Ascending aorta (tissue), 2 donors: Measurements from ENCODE around the gene FAM234B. TPM values are rescaled to one million over a fixed set of nuclear protein-coding genes. Genes with fewer than 3 reads are reported as not detected.
"Not testable (repeated sequence)": the region's sequence is repeated elsewhere in the genome, so short reads cannot be mapped to it uniquely, and the experiment has no call there.

ENCODE experiments used
- DNase-seq, 2 donors: peaks; one replicate each; pipeline ENCODE4 v3.0.0-alpha.2; 2019; ENCODE audit warnings: low spot score in 2 of 2
- H3K27ac ChIP-seq, 2 donors: fragments of 200-600 bp; sonication (generic); one replicate each; pipeline ENCODE4 v1.5.1; 2016 to 2017; ENCODE audit warnings: mild to moderate bottlenecking in 1 of 2
- H3K27me3 ChIP-seq: fragments of 200-600 bp; sonication (generic); one replicate; pipeline ENCODE4 v1.5.1; 2017
- H3K36me3 ChIP-seq, 2 donors: fragments of 200-600 bp; sonication (generic); one replicate each; pipeline ENCODE4 v1.5.1; 2016
- H3K4me1 ChIP-seq, 2 donors: fragments of 200-600 bp; sonication (generic); one replicate each; pipeline ENCODE4 v1.5.1; 2016 to 2017; ENCODE audit warnings: mild to moderate bottlenecking in 1 of 2
- H3K4me3 ChIP-seq, 2 donors: fragments of 200-600 bp; sonication (generic); one replicate each; pipeline ENCODE4 v1.5.1; 2016 to 2017; ENCODE audit warnings: mild to moderate bottlenecking in 1 of 2
- H3K9me3 ChIP-seq, 2 donors: fragments of 200-600 bp; sonication (generic); one replicate each; pipeline ENCODE4 v1.5.1; 2016
- intact Hi-C: fragments of 100-400 bp; cut with DNase I; formaldehyde crosslinking; loops from one replicate; pipeline ENCODE4 v1.15.1; 2023
- total RNA-seq: library from RNA; depleted of rRNA; stranded (reverse); fragments of >200 nt; gene quantifications from one replicate; pipeline ENCODE4 v1.1.0, GENCODE V29; 2016
- TF ChIP-seq, protein P1 (sequence below), 3 experiments: fragments of 200-600 bp in 2 of 3; fragments of 450-650 bp in 1 of 3; sonication (generic) in 2 of 3; IDR thresholded peaks; one replicate each; pipeline ENCODE4 v1.5.1; 2016 to 2019; ENCODE audit warnings: antibody characterized with exemption in 3 of 3, mild to moderate bottlenecking in 1 of 3, moderate library complexity in 1 of 3

FAM234B gene
- total RNA-seq, 1 donor from 2014 or later = 6.7 TPM

DNA sequence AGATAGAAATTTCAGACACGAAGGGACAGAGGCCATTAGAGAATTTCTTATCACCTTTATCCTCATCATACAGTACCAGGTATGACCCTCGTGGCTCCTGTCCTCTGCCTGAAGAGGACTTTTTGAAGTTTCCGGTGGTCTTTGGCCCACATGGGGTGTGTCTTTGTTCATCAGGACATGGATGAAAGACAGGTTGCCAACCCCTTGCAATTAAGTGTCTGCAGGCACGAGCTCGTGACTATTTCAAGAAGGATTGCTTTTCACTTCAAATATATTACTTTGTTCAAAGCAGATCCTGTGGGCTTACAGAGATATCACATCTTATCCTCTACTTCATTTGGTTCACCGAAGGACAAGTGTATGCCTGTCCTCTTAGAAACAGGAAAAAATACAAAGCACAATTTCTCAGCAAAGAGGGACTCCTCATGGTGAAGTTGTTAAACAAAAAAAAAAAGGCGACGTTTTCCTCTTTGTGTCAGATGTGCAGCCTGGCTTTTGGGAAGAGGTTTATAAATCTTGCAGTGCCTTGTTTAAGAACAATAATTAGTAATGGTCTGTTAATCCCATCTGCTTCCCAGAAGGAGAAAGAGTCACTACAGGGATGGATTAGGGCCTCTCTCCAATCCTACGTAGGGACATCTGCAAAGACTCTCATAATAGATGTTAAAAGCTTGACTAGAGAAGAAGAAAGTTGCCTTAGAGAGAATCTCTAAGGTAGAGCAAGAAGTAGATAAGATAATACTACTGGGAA lies 13.5 kb upstream of the FAM234B start:
- TF ChIP-seq, protein P1, sequence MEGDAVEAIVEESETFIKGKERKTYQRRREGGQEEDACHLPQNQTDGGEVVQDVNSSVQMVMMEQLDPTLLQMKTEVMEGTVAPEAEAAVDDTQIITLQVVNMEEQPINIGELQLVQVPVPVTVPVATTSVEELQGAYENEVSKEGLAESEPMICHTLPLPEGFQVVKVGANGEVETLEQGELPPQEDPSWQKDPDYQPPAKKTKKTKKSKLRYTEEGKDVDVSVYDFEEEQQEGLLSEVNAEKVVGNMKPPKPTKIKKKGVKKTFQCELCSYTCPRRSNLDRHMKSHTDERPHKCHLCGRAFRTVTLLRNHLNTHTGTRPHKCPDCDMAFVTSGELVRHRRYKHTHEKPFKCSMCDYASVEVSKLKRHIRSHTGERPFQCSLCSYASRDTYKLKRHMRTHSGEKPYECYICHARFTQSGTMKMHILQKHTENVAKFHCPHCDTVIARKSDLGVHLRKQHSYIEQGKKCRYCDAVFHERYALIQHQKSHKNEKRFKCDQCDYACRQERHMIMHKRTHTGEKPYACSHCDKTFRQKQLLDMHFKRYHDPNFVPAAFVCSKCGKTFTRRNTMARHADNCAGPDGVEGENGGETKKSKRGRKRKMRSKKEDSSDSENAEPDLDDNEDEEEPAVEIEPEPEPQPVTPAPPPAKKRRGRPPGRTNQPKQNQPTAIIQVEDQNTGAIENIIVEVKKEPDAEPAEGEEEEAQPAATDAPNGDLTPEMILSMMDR (IDR thresholded peaks at IDR 0.05) = no peak
- intact Hi-C loops = no loop called here
- no peak overlapping the region for H3K4me3 ChIP-seq
- no peak overlapping the region for H3K27ac ChIP-seq
- no peaks in the 10 kb centered on the region for H3K4me1 ChIP-seq
- no peak for DNase-seq
- no peaks in the 10 kb centered on the region for H3K9me3 ChIP-seq
- no peaks in the 10 kb centered on the region for H3K27me3 ChIP-seq
- H3K36me3 ChIP-seq = no peaks in the 10 kb centered on the region

DNA sequence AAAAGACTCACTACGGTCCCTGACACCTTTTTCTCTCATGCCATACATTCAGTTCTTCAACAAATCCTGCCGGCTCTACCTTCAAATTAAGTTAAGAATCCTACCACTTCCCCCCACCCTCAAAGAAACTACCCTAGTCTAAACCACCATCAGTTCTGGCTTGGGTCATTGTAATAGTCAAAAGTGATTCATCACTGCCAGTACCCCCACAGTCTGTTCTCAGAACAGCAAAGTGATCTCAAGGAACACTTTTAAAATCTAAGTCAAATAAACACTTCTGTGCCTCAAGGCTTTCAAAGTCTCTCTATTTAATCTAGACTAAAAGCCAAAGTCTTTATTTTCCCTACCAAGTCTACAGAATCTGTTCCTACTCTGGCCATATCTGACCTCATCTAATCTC lies 12.0 kb upstream of the FAM234B start:
- TF ChIP-seq, protein P1 (IDR thresholded peaks at IDR 0.05) = no peak
- H3K9me3 ChIP-seq = no peaks in the 10 kb centered on the region
- intact Hi-C loops = no loop called here

DNA sequence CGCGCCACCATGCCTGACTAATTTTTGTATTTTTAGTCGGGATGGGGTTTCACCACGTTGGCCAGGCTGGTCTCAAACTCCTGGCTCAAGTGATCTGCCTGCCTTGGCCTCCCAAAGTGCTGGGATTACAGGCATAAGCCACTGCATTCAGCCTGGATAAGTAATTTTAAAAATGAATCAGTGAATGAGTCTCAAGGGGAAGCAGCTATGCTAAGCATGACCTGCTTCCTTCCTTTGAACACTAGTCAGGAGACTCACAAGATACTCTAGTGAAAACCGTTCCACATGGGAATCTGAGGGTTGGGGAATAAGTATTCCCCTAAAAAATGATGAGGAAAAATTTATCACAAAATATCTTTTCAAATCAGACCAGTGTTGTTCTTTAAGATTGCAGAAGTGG lies 10.7 kb upstream of the FAM234B start:
- Histone ChIP-seq H3K27me3 (no peaks in the 10 kb centered on the region), H3K36me3 (no peaks in the 10 kb centered on the region), H3K4me1 (peaks cover 0 to 2% of the 10 kb centered on the region in 2 donors), H3K9me3 (no peaks in the 10 kb centered on the region), H3K4me3 (no peak overlapping the region), H3K27ac (no peak overlapping the region)
- intact Hi-C loops = no loop called here
- DNase-seq = no peak
- TF ChIP-seq, protein P1 (IDR thresholded peaks at IDR 0.05) = no peak

More for the DNA sequence above, 12.0 kb upstream of the FAM234B start:
- Histone ChIP-seq H3K36me3 (no peaks in the 10 kb centered on the region), H3K27ac (no peak overlapping the region), H3K4me3 (no peak overlapping the region), H3K4me1 (no peaks in the 10 kb centered on the region), H3K27me3 (no peaks in the 10 kb centered on the region)
- DNase-seq = no peak

DNA sequence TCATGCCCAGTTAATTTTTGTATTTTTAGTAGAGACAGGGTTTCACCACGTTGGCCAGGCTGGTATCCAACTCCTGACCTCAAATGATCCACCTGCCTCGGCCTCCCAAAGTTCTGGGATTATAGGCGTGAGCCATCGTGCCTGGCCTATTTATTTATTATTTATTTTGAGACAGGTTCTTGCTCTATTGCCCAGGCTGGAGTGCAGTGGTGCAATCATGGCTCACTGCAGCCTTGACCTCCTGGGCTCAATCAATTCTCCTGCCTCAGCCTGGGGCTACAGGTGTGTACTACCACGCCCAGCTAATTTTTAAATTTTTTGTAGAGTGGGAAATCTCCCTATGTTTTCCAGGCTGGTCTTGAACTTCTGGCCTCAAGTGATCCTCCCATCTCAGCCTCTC lies 8.8 kb upstream of the FAM234B start:
- H3K4me3 ChIP-seq, intact Hi-C loops, H3K27me3 ChIP-seq, DNase-seq, H3K27ac ChIP-seq, H3K9me3 ChIP-seq, H3K4me1 ChIP-seq, H3K36me3 ChIP-seq: not testable (repeated sequence)

DNA sequence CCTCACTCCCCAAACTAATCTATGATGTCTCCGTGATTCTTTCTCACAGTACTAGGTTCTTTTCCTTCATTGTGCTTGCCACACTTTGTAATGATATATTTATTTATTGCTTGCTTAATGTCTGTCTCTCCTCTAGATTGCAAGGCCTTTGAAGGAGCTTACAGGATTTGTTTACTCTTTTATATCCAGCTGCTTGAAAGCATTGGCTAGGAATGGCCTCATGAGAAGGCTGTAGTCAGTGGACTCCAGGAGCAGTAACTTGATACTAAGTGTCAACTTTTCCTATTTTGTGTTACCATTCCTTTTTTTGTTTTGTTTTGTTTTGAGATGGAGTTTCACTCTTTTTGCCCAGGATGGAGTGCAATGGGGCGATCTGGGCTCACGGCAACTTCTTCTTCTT lies 7.3 kb upstream of the FAM234B start:
- Histone ChIP-seq H3K9me3 (no peaks in the 10 kb centered on the region), H3K27ac (no peak overlapping the region), H3K27me3 (no peaks in the 10 kb centered on the region), H3K36me3 (no peaks in the 10 kb centered on the region), H3K4me3 (no peak overlapping the region), H3K4me1 (peaks cover 0 to 2% of the 10 kb centered on the region in 2 donors)
- no peak for DNase-seq
- intact Hi-C loops = no loop called here
- TF ChIP-seq, protein P1 (IDR thresholded peaks at IDR 0.05) = no peak

DNA sequence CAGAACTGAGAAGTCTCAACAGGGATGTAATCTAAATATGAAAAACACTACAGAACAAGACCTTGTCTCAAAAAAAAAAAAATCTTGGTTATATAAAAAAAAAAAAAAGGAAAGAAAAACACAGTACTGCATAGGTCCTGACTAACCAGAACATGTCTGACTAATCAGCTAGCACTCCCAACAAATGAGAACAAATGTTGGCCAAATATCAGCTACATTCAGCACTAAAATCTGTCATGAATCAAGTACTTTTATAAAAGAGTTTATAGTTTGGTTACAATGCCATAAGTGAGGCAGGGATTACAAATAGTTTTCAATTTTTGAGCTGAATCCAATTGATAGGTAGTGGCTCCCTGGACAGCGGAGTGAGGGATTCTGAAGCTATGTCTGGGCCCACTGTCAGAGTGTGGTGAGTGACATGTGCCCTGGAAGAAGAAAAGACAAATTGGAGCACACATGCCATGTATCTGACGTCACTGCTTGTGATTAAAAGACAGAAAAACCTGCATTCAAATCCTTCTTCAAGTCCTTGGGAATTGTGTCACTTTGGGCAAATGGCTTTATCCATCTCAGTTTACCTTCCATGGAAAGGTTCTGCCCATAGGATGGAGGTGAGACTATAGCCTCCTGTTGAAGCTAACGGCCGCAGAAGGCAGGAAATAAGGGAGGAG lies 5.6 kb upstream of the FAM234B start:
- peak overlapping the region; percentile 12 to 24 for H3K27ac ChIP-seq
- peaks cover 0 to 2% of the 10 kb centered on the region in 2 donors for H3K4me1 ChIP-seq
- TF ChIP-seq, protein P1 (IDR thresholded peaks at IDR 0.05) = no peak
- no peaks in the 10 kb centered on the region for H3K9me3 ChIP-seq
- no peaks in the 10 kb centered on the region for H3K36me3 ChIP-seq
- H3K27me3 ChIP-seq = no peaks in the 10 kb centered on the region
- no peak overlapping the region for H3K4me3 ChIP-seq
- DNase-seq = no peak
- intact Hi-C loops = no loop called here
